Measurements from ENCODE around the gene DNAJC22.
A peak's percentile ranks its signal among the peaks of the same experiment; 100 is the strongest.
"Not testable (repeated sequence)": the region's sequence is repeated elsewhere in the genome, so short reads cannot be mapped to it uniquely, and the experiment has no call there.

Gene DNAJC22

DNA sequence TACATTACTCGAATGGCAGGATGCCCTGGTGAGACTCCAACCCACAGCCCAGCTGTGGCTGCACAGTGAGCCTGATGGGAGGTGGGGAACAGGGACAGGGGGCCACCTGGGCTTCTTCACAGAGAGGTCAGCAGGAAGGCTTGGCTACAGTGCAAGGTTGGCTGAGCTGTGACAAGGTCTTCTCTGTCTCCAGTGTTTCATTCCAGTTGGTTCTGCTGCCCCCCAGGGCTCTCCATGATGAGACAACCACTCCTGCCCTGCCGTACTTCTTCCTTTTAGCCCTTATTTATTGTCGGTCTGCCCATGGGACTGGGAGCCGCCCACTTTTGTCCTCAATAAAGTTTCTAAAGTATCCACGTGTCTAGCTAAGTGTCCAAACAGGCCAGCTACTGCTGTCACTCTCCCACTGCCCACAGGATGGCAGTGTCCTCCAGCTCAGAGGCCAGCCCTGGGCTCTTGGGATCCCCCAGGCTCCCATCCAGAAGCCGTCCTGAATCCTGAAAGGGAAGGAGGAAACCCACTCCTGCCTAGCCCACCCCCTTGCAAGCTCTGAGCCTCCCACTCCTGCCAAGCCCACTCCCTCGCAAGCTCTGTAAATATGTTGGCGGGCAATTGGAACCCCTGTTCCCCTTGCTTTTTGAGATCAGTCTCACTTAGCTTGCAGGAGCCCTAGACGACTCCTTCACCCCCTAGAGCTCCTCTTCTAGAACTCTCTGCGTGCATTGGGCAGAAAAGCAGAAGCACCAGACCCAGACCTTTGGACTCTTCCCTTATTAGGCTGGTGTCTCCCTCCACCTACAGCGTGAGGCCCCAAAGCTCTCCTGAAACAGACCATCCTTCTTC lies 15.1 kb upstream of the DNAJC22 start:
- no peak for DNase-seq

GRCh38 chr12:49332441-49332861 lies 14.2 kb upstream of the DNAJC22 start:
- no peak for DNase-seq

DNA sequence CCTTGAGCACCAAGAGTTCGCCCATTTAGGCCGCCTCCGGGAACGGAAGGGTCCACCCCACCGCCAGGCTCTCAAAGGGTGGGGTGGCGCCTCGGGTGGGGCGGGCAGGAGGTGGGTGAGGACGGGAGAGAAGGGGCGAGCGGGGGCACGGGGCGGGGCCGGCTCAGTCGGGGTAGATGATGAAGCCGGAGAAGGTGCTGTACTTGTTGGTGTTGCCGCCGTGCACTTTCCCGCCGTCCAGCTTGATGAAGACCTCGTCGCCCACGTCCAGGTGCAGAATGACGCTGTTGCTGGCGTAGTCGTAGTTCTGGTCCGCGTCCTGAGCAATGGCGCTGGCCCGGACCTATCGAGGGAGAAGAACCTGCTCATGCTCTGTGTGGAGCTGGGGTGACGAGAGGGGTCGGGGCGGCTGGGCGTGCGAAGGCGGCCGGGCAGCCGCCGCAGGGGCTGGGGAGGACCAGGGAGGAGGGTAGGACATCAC lies 13.8 kb upstream of the DNAJC22 start:
- no peak for DNase-seq

DNA sequence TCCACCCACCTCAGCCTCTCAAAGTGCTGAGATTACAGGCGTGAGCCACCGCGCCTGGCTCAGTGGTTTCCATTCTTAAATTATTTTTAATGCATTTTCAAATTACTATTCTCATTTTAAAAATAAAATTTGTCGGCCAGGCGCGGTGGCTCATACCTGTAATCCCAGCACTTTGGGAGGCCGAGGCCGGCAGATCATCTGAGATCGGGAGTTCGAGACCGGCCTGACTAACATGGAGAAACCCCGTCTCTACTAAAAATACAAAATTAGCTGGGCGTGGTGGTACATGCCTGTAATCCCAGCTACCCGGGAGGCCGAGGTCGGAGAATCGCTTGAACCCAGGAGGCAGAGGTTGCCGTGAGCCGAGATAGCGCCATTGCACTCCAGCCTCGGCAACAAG lies 12.9 kb upstream of the DNAJC22 start:
- not testable (repeated sequence) for DNase-seq

DNA sequence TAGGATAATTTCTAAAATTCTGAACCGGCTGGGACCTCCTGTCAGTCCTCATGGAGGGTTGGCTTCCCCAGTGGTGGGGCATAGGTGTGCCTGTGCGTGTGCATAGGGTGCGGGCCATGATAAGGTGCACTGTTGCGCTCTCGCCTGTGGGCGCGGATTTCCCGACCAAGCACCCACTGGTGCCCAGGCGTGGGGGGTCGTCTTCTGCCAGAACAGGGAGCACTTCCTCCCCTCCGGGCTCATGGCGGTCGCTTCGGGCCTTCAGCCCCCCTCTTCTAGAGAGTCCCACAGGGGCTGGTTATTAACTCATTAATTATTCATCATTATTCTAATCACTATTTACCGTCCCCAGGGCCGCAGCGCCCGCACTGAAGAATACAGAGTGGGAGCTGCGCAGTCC lies 12.5 kb upstream of the DNAJC22 start:
- no peak for DNase-seq

DNA sequence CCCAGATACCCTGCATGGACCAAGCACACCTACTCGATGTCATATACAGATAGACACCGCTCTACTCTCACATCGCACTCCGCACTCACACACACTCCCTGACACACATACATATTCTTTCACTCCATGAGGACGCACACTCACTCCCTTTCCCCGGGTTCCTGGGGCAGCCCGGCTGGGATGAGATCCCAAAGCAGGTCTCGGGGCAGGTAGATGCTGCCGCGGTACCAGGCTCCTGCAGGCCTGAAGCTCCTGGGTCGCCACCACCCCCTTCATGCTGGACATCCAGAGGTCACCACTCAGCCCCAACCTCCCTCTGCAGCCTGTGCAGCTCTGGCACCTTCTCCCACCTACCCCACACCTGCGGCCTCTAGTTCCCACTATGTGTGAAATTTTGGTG lies 12.0 kb upstream of the DNAJC22 start:
- no peak for DNase-seq

DNA sequence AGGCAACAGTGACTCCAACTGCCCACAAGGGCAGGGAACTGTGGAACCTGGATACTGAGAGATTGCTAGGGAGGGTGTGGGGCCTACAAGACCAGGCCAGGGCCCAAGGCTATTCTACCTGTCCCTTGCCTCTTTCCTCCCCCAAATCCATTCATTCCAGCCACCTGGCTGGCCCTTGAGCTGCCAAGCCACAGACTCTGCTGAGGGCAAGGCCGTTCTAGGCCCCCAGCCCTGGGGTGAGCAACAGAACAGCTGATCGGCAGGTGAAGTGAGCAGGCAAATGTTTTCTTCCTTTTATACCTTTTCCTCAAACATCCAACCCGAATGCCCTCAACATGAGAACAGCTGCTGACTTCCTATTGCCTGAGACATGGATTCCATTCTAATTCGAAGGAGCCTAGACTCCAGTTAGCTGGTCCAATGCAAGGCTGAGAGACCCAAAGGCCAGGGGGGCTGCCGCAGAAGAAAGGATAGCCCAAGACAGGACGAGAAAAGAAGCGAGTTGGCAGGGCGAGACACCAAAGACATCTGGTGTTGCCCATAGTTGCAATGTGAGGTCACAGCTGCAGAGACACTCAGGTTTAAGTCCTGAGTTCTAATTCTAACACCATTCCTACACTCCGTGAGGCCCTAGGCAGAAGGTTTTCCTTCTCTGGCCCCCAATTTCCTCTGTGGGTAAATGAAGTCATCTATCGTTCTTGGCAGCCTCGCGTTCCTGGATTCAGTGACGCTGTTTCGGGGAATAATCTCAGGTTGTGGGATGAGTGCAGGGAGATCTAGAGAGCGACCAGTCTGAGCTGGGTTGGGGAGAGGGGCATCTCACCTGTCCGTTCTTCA lies 11.4 kb upstream of the DNAJC22 start:
- DNase-seq, result no peak

- no peak for DNase-seq
Measured at GRCh38 chr12:49335955-49336644, 10.6 kb upstream of the DNAJC22 start.

GRCh38 chr12:49336645-49337584 lies 9.8 kb upstream of the DNAJC22 start, which contains the start of gene C1QL4:
Gene C1QL4 (minus strand): TSS chr12:49337188. CDS start chr12:49336477, 711 bp downstream.
- peak; percentile 93 to 94 for DNase-seq

- no peak for DNase-seq
Measured at GRCh38 chr12:49338830-49339463, 7.7 kb upstream of the DNAJC22 start.

GRCh38 chr12:49339464-49339861 lies 7.2 kb upstream of the DNAJC22 start:
- no peak for DNase-seq

DNA sequence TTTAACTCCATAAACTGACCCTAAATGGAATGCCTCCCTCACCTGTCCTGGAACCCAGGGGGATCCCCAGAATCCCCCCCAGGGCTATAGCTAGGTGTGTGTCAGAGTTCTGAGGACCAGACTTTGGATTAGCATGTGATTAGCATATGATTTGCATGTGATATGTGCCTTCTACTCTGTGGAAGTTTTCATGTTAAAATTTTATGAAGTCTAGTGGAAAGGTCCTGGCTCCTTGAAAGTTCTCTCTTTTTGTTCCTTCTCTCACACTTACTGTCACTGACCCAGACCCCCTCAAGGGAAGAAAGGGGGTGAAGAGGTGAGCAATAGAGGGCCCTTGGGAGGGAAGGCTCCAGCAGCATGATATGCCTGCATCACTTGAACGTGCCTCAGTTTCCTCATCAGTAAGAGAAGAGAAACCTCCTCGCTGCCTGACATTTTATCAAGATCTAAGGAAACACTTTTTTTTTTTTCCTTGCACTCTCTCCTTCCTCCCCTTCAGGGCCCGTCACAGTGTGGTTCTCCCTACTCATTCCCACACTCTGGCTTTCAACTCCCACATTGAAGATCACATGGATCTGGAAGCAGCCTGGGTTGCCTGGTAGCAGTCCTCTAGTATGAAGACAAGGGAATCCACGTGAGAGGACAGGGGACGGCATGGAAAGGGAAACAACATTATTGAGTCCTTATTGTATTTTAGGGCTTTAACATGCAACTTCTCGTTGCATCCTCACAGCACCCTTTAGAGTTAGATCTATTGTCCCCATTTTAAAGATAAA lies 6.4 kb upstream of the DNAJC22 start:
- DNase-seq, result no peak

GRCh38 chr12:49340971-49341776 lies 5.5 kb upstream of the DNAJC22 start:
- DNase-seq, result no peak

GRCh38 chr12:49341777-49342065 lies 5.0 kb upstream of the DNAJC22 start:
- no peak for DNase-seq

DNA sequence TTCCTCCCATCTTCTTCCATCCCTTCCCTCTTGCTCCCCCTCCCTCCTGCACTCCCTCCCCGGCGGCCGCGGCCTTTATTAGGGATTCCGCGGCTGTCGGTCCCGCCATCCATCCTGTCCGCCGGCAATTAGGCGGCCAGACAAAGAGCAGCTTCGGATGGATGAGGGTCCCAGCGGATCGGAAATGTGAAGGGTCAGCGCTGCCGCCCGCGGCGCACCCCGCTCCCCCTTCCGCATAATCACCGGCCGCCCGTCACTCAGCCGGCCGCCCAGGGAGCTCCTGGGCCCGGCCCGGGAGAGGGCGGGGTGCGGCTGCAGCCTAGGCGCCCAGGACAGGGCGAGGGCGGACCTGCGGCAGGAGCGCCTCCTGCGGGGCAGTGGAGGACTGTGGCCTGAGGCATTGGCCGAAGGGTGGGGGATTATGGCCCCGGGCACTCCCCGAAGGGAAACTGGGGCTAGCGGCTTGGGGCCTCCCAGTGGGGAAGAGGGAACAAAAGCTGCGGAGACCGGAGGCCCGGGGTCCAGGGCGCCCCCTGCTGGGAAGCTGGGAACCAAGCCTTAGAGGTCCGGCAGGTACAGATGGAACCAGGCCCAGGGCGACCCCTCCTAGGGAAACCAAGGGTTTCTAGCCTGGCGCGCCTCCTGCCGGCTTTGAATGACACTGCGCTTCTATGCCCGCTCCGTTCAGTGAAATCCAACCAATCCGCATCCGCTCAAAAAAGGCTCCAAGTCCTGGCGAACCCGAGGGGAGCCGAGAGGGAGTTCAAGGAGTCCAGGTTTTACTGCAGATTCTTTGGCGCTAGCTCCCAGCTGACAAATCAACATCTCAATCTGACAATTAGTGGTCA lies 4.4 kb upstream of the DNAJC22 start:
- peak; percentile 89 to 93 for DNase-seq

- DNase-seq, result peak; percentile 41 to 58
Measured at GRCh38 chr12:49342914-49343731, 3.6 kb upstream of the DNAJC22 start.

- DNase-seq, result no peak
Measured at GRCh38 chr12:49344486-49345050, 2.1 kb upstream of the DNAJC22 start.
